HG03457 (cell line): ENCODE results near the gene XPO5.
"Not testable (repeated sequence)": the region's sequence is repeated elsewhere in the genome, so short reads cannot be mapped to it uniquely, and the experiment has no call there.

Experiments used
- ATAC-seq: cut with Tn5 transposase; IDR thresholded peaks from one replicate; pipeline ENCODE4 v1.9.1; 2021; ENCODE audit warnings: moderate number of reproducible peaks; ENCODE audit not compliant: unreplicated experiment

The XPO5 gene

GRCh38 chr6:43499028-43499815 is 76.6 kb downstream of the XPO5 start:
- ATAC-seq, result no peak

GRCh38 chr6:43498291-43498690 is 77.5 kb downstream of the XPO5 start:
- ATAC-seq, result not testable (repeated sequence)

GRCh38 chr6:43497689-43498088 is 78.1 kb downstream of the XPO5 start:
- no peak for ATAC-seq

GRCh38 chr6:43497129-43497396 is 78.8 kb downstream of the XPO5 start:
- no peak for ATAC-seq

- ATAC-seq, result no peak
Measured at GRCh38 chr6:43496370-43497128, 79.3 kb downstream of the XPO5 start.

- ATAC-seq, result no peak
Measured at GRCh38 chr6:43495409-43495941, 80.4 kb downstream of the XPO5 start.

- no peak for ATAC-seq
Measured at GRCh38 chr6:43494766-43495165, 81.1 kb downstream of the XPO5 start.

GRCh38 chr6:43494321-43494720 is 81.5 kb downstream of the XPO5 start:
- no peak for ATAC-seq

DNA sequence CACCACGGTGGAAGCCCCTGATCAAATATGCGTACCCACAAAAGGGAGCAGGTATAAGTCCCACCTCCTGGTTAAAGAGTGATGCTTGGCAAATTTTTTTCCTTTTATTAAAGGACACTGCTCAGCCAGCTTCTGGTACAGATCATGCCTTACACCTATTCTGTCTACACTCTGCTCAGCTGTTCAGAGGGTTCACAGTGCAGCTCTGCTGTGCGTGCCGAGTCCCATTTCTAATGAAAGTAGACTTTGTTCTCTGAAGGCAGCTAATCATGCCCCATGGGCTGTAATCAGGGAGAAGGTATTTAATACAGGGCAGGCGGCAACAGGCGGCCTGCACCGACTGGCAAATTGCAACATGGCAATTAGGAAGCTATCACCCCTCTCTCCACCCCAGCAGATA is 82.0 kb downstream of the XPO5 start:
- no peak for ATAC-seq

- no peak for ATAC-seq
Measured at GRCh38 chr6:43493230-43493629, 82.6 kb downstream of the XPO5 start.

- no peak for ATAC-seq
Measured at GRCh38 chr6:43492673-43493072, 83.2 kb downstream of the XPO5 start.

GRCh38 chr6:43491750-43492661 is 83.8 kb downstream of the XPO5 start:
- no peak for ATAC-seq

- no peak for ATAC-seq
Measured at GRCh38 chr6:43490523-43490939, 85.3 kb downstream of the XPO5 start.

- no peak for ATAC-seq
Measured at GRCh38 chr6:43489277-43490072, 86.4 kb downstream of the XPO5 start.

DNA sequence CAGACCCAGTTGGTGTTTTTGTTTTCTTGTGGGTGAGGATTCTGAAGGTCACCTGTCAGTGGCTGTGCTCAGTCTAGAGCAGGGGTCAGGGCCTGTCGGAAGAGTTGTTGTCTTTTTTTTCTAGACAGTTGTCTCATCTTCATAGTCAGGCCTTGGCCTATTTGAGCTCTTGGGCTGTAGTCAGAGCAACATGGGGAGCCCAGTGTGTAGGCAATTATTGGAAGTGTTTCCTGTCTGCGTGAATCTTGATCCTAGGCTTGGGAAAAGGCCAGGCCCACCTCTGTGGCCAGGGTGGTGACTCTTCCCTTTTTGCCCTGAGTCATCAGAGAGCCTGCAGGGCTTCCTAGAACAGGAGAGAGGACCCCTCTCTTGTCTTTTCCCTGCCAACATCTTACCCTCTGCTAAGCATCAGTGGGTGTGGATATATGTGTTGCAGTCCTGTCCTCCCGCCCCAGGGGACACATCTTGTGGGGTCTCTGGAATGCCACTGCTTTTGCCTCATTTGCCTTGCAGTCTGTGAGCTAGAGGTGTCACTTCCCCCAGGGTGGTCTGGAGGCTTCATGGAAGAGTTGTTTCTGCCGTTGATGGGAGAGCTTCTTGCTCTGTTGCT is 87.1 kb downstream of the XPO5 start:
- no peak for ATAC-seq

GRCh38 chr6:43481591-43482236 is 94.1 kb downstream of the XPO5 start:
- no peak for ATAC-seq

GRCh38 chr6:43481075-43481474 is 94.8 kb downstream of the XPO5 start:
- no peak for ATAC-seq

GRCh38 chr6:43478008-43478372 is 97.8 kb downstream of the XPO5 start:
- ATAC-seq, result no peak

DNA sequence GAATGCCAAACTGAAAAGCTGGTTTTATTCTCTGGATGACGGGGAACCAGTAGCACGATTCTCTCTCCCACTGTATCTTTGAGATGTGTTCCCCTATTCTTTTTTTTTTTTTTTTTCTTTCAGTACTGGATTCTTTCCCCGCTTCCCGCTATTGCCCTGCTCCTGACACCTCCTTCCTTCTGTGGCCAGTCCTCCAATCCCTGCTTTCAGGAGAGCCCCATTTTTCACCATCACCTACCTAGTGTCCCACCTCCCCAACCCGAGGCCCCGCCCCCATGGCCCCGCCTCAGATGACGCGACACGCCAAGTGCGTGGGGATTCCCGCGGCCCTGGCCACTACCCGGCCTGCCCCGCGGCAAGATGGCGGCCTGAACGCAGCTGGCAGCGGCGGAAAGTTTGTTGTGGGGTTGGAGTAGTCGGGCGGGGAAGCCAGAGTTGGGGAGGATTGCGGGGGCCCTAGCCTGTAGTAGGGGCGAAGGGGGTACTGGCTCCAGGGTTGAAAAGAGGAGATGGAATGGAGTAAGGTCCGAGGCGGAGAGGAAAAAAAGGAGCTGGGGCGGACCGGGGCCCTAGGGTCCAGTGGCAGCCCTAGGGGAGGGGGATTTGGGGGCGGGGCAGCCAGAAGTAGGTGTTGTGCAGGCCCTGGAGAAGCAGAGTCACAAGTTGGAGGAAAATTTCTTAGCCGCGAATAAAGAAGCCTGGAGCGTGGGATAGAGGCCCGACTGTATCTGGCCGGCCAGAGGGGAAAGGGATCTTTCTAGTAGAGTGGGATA is 98.4 kb downstream of the XPO5 start, which contains the start of gene TJAP1:
Gene TJAP1 (plus strand): TSS at position 336 of the 773 bp plus-strand sequence. CDS start 21,432 bp downstream, outside the sequence.
- ATAC-seq, result no peak
